Adrenal gland (tissue), 12 donors: ENCODE data around the gene KAZN. TPM values are rescaled to one million over a fixed set of nuclear protein-coding genes. Genes with fewer than 3 reads are reported as not detected.
A peak's percentile ranks its signal among the peaks of the same experiment; 100 is the strongest.

Experiments
- DNase-seq, 7 donors: peaks; one replicate each; pipeline ENCODE4 v3.0.0-alpha.2; 2019 to 2020
- H3K27ac ChIP-seq, 5 donors: fragments of 200-600 bp; sonication (generic) in 4 of 5; 1 replicate in 3 of 5; 2 replicates in 2 of 5; pipeline versions ENCODE4 v1.5.1 to v1.8.0; 2016 to 2020; ENCODE audit warnings: mild to moderate bottlenecking in 1 of 5
- H3K27me3 ChIP-seq: fragments of 200-600 bp; 2 replicates; pipeline ENCODE4 v1.8.0; 2021
- H3K36me3 ChIP-seq, 2 donors: fragments of 200-600 bp; replicated peaks in 1 of 2; 1 replicate in 1 of 2; 2 replicates in 1 of 2; pipeline versions ENCODE4 v1.5.1 to v1.8.0; 2018 to 2022
- H3K4me1 ChIP-seq, 2 donors: fragments of 200-600 bp; replicated peaks in 1 of 2; 1 replicate in 1 of 2; 2 replicates in 1 of 2; pipeline versions ENCODE4 v1.5.1 to v1.8.0; 2018 to 2021
- H3K4me3 ChIP-seq, 4 donors: fragments of 200-600 bp; sonication (generic) in 3 of 4; one replicate each; pipeline ENCODE4 v1.5.1; 2016 to 2018
- H3K9me3 ChIP-seq, 3 donors: fragments of 200-600 bp; sonication (generic) in 1 of 3; replicated peaks in 1 of 3; 1 replicate in 2 of 3; 2 replicates in 1 of 3; pipeline versions ENCODE4 v1.5.1 to v1.8.0; 2016 to 2021
- POLR2A ChIP-seq, 2 donors: fragments of 450-650 bp; IDR thresholded peaks; one replicate each; pipeline ENCODE4 v1.6.1; 2017; ENCODE audit warnings: antibody characterized with exemption in 2 of 2, mild to moderate bottlenecking in 2 of 2, moderate library complexity in 1 of 2
- WGBS, 4 donors: extraction: QIAGEN DNeasy Blood & Tissue Kit in 2 of 4; methylation state at CpG; one replicate each; pipeline versions ENCODE4 v1.1.5 to v1.1.7; 2013 to 2017; 5-methylcytosine and 5-hydroxymethylcytosine counted together
- intact Hi-C, 2 donors: fragments of 100-400 bp; cut with DNase I; formaldehyde crosslinking; loops; one replicate each; pipeline versions ENCODE4 v1.14.1 to v1.15.0; 2022 to 2023
- polyA plus RNA-seq, 3 donors: library from polyadenylated mRNA; stranded (reverse); fragments of 200-250 nt in 2 of 3; fragments of 350-450 nt in 1 of 3; fragmentation: Illumina TruSeq in 1 of 3; extraction: RNeasy Lipid Tissue Mini Kit (QIAGEN cat#74804) in 1 of 3; gene quantifications; one replicate each; pipeline ENCODE4 v1.2.3, GENCODE V29; 2013 to 2014
- total RNA-seq, 9 donors: library from RNA; depleted of rRNA in 4 of 9; stranded (reverse); fragments of >200 nt in 4 of 9; fragments of 120-200 nt in 1 of 9; fragmentation: NEBNext Ultra II Directional in 1 of 9; extraction: Animal tissue kit (Norgen Biotek cat#: 25700) in 1 of 9; gene quantifications; one replicate each; pipeline versions ENCODE4 v1.1.0 to v1.2.4, GENCODE V29; 2013 to 2023
- TF ChIP-seq, protein P1 (sequence below), 6 experiments: fragments of 450-650 bp in 4 of 6; fragments of 200-600 bp in 2 of 6; sonication (generic) in 1 of 6; IDR thresholded peaks; 1 replicate in 5 of 6; 2 replicates in 1 of 6; pipeline versions ENCODE4 v1.5.1 to v1.8.0; 2016 to 2021; ENCODE audit warnings: antibody characterized with exemption in 6 of 6, mild to moderate bottlenecking in 2 of 6, moderate library complexity in 1 of 6
- donor health status: healthy with polysubstance abuse.
- donor health status: Bipolar disorder and iron deficiency.
- donor health status: DM: yes; HTN: yes; CAD: no.
- donor health status: DM: no; HTN: no; CAD: no.
- donor health status: DM: no; HTN: no; CAD: no.
- donor health status: DM: yes; HTN: yes; CAD: no.

KAZN gene
- total and polyA plus RNA-seq, 12 donors = 5.9 to 63.4 (median 29.5) TPM

DNA sequence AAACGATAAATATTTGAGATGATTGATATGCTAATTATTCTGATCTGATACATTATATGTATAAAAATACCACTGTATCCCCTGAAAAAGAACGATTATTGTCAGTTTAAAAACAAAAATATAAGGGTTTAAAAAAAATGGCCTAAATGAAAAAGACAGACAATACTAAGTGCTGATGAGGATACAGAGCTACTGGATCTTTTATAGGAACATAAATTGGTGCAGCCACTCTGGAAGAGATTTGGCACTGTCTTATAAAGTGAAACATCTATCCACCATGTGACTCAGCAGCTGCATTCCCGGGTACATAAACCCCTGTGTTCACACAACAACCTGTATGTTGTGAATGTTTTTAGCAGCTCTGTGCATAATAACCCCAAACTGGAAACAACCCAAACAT, 44.2 kb downstream of the KAZN start:
- intact Hi-C loops = no loop called here

DNA sequence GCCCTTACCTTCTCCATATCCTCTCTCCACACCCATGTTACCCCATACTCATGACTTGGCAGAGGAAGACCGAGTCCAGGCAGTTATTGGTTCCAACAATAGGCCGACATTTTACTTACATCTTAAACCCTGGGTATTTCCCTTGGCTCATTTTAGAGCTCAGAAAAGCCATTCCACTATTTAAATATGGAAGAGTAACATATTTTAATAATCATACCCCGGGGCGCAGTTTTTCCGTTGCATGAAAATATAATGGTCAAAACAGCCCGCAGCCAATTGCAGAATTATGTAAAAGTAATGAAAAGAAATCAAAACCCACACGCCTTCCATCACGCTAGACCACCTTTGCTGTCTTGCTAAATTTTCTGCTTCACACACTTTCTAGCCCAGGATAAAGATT, 48.5 kb downstream of the KAZN start:
- no peak for DNase-seq
- Histone ChIP-seq H3K27ac (peak overlapping the region in 1 of 5 donors; percentile 72), H3K9me3 (no peaks in the 10 kb centered on the region), H3K27me3 (no peaks in the 10 kb centered on the region), H3K4me3 (no peak overlapping the region), H3K4me1 (peaks cover 0 to 25% of the 10 kb centered on the region in 2 donors), H3K36me3 (no peaks in the 10 kb centered on the region)
- TF ChIP-seq, protein P1, sequence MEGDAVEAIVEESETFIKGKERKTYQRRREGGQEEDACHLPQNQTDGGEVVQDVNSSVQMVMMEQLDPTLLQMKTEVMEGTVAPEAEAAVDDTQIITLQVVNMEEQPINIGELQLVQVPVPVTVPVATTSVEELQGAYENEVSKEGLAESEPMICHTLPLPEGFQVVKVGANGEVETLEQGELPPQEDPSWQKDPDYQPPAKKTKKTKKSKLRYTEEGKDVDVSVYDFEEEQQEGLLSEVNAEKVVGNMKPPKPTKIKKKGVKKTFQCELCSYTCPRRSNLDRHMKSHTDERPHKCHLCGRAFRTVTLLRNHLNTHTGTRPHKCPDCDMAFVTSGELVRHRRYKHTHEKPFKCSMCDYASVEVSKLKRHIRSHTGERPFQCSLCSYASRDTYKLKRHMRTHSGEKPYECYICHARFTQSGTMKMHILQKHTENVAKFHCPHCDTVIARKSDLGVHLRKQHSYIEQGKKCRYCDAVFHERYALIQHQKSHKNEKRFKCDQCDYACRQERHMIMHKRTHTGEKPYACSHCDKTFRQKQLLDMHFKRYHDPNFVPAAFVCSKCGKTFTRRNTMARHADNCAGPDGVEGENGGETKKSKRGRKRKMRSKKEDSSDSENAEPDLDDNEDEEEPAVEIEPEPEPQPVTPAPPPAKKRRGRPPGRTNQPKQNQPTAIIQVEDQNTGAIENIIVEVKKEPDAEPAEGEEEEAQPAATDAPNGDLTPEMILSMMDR (IDR thresholded peaks at IDR 0.05) = no peak
- TF ChIP-seq POLR2A (IDR thresholded peaks at IDR 0.05) = no peak
- WGBS, 4 donors = 87 to 96% (median 91%) methylated on average over 8 of the region's 8 CpGs
- intact Hi-C loops = no loop called here

More for the DNA sequence above, 44.2 kb downstream of the KAZN start:
- H3K9me3 ChIP-seq = no peaks in the 10 kb centered on the region
- 72 to 90% (median 85%) methylated on average over 3 of the region's 3 CpGs for WGBS, 4 donors
- H3K36me3 ChIP-seq = no peaks in the 10 kb centered on the region
- no peak overlapping the region for H3K27ac ChIP-seq
- TF ChIP-seq, protein P1 (IDR thresholded peaks at IDR 0.05) = no peak
- TF ChIP-seq POLR2A (IDR thresholded peaks at IDR 0.05) = no peak
- peaks cover 0 to 4% of the 10 kb centered on the region in 2 donors for H3K4me1 ChIP-seq
- DNase-seq = no peak
- H3K4me3 ChIP-seq = no peak overlapping the region
- H3K27me3 ChIP-seq = no peaks in the 10 kb centered on the region

DNA sequence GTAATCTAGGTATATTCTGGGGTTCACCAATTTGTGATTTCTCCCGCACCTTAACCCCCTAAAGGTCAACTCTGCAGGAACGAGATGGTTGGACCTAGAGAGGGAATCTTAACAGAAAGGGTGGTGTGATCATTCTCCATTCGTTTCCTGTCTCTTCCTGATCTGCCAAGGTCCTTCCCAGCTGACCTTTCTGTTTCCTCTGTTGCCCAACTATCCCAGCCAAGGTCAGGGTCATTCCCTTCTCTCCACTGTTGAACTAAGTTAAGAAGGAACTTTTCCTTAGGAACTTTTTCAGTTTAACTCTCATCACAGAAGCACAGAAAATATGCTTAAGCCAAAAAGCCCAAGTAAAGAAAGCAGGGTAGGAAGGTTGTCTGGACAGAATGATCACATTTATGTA, 49.3 kb downstream of the KAZN start:
- TF ChIP-seq, protein P1 (IDR thresholded peaks at IDR 0.05) = no peak
- no peak for TF ChIP-seq POLR2A (IDR thresholded peaks at IDR 0.05)
- no peak overlapping the region for H3K4me3 ChIP-seq
- H3K27me3 ChIP-seq = no peaks in the 10 kb centered on the region
- H3K9me3 ChIP-seq = no peaks in the 10 kb centered on the region
- WGBS, 4 donors = 39 to 43% (median 41%) methylated on average over 3 of the region's 3 CpGs
- intact Hi-C loops = no loop called here
- peaks cover 0 to 25% of the 10 kb centered on the region in 2 donors for H3K4me1 ChIP-seq
- peak in 5 of 7 donors; percentile 20 to 61 (median 30) for DNase-seq
- H3K27ac ChIP-seq = peak overlapping the region in 1 of 5 donors; percentile 72
- no peaks in the 10 kb centered on the region for H3K36me3 ChIP-seq

DNA sequence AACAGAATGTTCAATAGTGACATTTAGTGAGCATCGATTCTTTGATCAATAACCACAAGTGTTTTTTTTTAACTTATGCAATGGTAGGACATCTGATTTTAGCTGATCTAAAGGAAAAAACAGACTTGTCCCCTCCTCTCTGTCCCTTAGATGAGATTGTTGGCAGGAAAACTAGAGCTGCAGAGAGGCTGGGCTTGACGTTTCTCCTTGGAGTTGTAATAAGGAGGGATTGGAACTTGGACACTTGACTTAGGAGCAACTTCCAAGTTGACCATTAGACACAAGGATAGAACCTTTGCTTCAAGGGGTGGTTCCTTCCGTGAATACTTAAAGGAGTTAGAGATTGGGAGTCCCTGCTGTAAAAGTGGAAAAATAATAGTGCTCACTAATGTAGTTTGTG, 49.9 kb downstream of the KAZN start:
- no peak for TF ChIP-seq POLR2A (IDR thresholded peaks at IDR 0.05)
- TF ChIP-seq, protein P1 (IDR thresholded peaks at IDR 0.05) = no peak
- H3K36me3 ChIP-seq = no peaks in the 10 kb centered on the region
- no peaks in the 10 kb centered on the region for H3K9me3 ChIP-seq
- H3K27ac ChIP-seq = peak overlapping the region in 1 of 5 donors; percentile 65
- peaks cover 0 to 25% of the 10 kb centered on the region in 2 donors for H3K4me1 ChIP-seq
- intact Hi-C loops = no loop called here
- no peaks in the 10 kb centered on the region for H3K27me3 ChIP-seq
- no peak for DNase-seq
- 38 to 54% (median 51%) methylated on average over 3 of the region's 3 CpGs for WGBS, 4 donors
- H3K4me3 ChIP-seq = no peak overlapping the region
